HS-27A (cell line): ENCODE data around the gene HM13.
"Not testable (repeated sequence)": the region's sequence is repeated elsewhere in the genome, so short reads cannot be mapped to it uniquely, and the experiment has no call there.

Source experiments
- DNase-seq: peaks from one replicate; pipeline ENCODE4 v3.0.0-alpha.2; 2012; ENCODE audit warnings: low read depth, missing footprints

The HM13 gene

DNA sequence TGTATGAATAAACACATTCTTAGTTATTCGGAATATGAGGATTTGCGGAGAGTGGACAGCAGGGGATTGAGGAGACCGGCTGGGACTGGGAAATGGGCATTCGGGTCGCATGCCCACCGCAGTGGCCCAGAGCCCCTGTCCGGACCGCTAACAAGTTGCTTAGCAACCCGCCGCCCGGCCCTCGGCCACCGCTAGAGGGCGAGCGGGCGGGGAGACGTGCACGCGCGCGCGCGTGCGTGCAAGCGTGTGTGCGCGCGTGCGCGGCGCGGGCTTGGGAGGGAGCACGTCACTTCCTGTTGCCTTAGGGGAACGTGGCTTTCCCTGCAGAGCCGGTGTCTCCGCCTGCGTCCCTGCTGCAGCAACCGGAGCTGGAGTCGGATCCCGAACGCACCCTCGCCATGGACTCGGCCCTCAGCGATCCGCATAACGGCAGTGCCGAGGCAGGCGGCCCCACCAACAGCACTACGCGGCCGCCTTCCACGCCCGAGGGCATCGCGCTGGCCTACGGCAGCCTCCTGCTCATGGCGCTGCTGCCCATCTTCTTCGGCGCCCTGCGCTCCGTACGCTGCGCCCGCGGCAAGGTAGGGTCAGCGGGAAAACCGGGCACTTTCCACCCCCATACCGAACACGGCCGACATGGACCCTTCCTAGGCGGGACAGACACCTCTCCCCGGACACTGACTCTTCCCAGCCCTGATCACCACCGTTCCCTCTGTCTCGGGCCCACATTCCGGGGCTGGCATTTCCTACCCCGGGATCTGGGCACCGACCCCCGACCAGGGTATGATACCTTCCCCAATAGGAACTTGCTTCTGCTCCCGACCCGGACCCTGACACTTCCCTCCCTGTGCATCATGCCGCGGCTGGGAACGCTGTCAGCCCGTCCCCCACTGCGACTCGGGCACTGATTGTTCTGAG is at the start of gene HM13:
HM13 (plus strand) TSS at position 289 of the 918 bp plus-strand sequence; CDS start at position 399, 110 bp downstream.
- DNase-seq, result peak; percentile 80

GRCh38 chr20:31470946-31471345 is 43.3 kb upstream of the HM13 start:
- DNase-seq, result not testable (repeated sequence)

GRCh38 chr20:31472395-31473330 is 41.6 kb upstream of the HM13 start:
- no peak for DNase-seq

GRCh38 chr20:31473331-31474096 is 40.7 kb upstream of the HM13 start:
- DNase-seq, result no peak

GRCh38 chr20:31474097-31474436 is 40.2 kb upstream of the HM13 start:
- no peak for DNase-seq

DNA sequence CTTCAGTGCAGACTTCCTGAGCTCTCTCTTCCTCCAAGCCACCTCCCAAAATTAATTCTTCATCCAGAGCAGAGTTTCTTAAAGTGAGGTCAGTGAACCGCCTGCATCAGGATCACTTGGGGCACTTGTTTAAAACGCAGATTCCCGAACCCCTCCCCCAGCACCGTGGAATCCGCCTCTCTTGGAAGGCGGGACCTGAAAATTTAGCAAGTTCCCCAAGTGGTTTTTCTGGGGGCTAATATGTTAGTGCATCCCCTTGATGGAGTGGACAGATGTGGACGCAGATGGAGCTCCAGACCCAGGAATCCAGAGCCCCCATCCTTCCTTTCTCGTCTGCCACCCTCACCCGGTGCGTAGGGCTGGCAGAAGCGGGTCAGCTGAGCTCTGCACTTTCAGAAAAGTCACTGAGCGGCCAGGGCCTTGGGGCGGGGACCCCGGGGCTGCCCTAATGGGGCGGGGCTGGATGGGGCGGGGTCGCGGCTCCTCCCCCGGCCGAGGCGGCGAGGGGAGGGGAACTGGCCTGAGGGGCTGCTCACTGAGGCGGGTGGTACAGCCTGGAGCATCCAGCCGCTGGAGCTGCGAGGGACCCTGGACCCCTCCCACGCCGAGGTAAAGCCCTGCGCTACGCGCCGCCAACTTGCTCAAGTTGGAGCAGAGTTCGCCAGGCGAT is 39.3 kb upstream of the HM13 start, which contains the start of the genes DEFB124 and REM1:
DEFB124 (minus strand) TSS at position 370 of the 670 bp plus-strand sequence. CDS start 2,114 bp downstream, outside the sequence.
REM1 (plus strand) TSS at position 531 of the 670 bp plus-strand sequence. CDS start 1,158 bp downstream, outside the sequence.
- no peak for DNase-seq

DNA sequence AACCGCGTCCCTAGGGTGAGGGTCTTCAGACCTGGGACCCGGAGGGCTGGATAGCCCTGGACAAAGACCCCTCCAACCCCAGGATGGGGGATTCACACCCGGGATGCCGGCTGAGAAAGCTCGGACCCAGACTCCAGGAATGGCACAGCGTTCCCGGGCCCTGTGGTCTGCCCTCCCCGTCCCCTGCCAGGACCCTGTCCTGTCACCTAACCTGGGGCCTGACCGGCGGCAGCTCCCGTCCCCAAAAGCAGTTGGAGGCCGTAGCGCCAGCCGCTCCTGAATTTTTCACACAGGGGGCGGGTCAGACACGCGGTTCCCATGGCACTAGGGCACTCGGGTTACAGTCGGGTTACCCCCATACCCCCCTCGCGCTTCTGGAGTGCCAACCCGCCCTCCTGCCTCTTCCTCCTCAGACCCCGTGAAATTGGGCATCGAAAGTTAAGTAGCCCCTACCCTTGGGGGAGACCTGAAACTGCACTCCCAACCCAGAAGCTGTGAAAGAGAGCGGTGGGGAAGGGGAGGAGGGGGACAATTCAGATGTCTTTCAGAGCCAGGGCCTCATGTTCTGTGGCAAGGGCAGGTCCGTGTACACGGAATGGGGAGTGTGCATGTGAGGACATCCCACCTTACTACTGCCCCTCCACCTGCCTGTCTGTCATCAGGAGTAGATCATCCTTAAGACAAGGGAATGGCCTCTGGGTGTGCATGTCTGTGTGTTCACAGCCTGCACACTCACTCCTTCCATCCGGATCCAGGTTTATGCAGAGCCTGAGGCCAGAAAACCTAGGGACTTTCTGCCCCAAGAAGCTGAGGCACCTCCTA is 38.6 kb upstream of the HM13 start:
- no peak for DNase-seq

- no peak for DNase-seq
Observed at GRCh38 chr20:31476294-31476585, 38.0 kb upstream of the HM13 start.

DNA sequence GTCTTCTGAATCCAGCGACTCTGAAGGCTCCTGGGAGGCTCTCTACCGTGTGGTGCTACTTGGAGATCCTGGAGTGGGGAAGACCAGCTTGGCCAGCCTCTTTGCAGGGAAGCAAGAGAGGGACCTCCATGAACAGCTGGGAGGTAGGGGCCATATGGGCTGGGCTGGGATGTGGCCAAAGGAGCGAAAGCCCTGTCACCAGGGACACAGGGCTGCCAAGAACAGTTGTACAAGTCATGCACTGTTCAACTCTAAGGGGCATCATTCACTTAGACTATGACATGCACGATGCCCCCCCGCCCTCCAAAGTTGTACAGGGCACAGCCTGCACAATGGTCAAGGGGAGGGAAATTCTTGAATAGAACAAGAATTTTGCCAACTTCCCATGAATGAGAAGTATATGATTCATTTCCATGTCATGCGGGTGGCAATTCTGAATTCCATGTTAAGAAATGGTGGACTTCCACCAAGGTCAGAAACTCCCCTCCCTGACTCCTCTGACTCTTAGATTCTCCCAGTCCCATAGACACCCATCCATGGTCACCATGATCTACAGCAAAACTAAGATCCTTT is 37.5 kb upstream of the HM13 start:
- no peak for DNase-seq

DNA sequence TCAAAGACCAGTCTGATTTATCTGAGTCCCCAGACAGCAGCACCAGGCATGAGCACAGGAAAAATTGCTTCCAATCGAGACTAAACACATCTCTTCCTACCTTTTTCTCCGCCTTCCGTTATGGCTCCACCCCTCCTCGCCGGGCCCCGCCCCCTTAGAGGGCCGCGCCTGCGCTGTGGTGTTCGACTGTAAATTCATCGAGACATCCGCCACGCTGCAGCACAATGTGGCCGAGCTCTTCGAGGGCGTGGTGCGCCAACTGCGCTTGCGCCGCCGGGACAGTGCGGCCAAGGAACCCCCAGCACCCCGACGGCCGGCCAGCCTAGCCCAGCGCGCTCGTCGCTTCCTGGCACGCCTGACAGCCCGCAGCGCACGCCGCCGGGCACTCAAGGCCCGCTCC is 30.2 kb upstream of the HM13 start:
- DNase-seq, result no peak

DNA sequence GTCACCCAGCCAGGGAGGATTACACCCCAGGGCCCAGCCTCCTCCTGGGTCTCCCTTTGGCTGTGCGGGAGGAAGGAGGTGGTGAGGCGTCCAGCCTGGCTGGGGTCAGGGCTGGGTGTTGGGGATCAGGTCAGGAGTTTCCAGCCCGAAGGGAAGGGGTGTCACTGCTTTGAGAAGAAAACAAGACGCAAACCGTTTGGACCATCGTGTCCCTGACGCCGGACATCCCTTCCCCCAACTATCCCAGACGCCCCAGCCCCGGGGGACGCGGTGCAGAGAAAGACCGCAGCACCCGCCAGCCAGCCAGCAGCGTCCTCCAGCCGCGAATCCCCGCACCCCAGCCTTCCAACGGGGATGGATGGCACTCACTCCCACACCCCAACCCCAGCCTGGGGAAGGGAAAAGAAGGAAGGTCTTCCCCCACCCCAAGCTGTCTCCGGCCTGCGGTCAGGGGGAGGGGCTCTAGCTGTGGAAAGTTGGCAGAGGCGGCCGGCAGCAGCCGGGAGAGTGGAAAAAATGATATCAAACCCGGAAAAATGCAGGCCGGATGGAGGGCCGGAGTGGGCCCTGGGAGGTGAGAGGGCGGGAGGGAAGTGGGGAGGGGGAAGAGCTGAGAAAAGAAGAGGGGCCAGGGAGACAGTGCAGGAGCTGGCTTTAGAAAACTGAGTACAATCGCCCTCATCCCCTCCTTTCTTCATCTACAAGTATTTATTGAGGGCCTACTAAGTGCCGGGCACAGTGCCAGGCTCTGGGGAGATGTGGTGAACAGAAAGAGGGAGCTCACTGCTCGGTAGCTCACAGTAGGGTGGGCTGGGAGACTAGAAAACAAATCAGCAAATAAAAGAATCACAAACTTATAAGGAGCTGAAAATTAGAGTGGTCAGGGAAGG is 28.5 kb upstream of the HM13 start:
- DNase-seq, result no peak

DNA sequence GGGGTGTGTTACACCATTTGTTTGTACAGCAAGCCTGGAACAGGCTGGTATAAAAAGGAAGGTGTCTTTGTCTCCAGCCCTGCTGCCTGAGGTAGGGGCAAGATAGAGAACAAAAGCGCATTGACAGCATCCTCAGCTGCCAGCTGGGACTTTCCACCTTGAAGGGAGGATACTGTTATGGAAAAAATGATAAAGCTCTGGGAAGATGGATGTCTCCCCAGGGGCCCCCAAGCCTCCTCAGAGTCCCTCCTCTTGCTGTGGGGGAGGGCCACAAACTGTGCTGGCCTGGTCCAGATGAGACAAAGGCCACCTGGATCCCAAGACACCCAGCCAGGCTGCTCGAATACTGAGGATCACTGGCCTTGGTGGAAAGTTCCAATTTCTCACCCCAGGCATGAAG is 26.1 kb upstream of the HM13 start:
- no peak for DNase-seq

DNA sequence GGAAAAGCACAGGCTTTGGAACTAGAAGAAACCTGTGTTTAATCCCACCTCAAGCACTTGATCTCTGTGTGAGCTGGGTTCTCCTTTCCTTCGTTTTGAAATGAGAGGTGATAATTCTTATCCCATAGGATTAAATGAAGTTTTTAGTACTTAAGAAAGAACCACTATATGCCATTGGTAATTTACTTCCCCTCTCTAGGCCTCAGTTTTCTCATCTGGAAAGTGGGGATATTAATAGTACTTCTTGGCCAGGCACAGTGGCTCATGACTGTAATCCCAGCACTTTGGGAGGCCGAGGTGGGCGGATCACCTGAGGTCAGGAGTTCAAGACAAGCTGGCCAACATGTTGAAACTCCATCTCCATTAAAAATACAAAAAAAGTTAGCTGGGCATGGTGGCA is 25.1 kb upstream of the HM13 start:
- DNase-seq, result no peak

- no peak for DNase-seq
Observed at GRCh38 chr20:31490752-31491151, 23.5 kb upstream of the HM13 start.

DNA sequence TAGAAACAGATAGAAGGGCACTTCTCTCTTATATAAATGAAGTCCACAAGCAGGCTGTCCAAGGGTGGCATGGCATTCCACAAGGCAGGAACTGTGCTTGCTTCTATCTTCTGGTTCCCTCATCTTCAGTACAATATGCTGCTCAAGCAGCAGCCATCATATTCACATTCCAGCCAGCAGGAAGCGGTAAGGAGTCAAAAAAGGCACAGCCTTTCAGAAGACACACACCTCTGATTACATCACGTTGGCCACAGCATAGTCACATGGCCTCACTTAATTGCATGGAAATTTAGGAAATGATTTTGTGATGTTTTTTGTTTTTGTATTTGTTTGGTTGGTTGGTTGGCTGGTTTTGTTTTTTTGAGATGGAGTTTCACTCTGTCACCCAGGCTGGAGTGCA is 20.1 kb upstream of the HM13 start:
- DNase-seq, result no peak

DNA sequence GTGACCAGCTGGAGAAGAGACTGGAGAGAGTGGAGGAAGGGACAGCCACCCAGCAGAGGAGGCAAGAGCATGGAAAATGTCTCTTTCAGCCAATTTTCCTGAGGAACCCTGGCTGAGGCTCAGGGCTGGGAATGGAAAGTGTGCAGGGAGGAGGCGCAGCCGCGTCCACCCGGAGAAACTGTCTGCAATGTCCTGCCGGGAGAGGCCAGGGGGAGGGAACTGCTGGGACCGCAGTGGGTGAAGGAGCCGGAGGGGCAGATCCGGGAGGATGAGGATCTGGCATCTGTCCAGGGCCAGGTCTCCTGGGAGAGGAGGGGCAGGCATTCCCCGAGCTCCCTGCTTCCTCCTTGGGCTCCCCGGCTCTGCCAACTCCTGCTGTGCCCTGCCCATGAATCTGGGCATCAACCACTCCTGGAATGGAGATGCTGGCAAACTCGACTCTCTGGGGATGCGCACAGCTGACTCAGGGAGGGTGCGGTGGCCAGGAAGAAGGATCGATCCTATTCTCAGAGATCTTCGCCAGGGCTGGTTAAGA is 17.4 kb upstream of the HM13 start:
- no peak for DNase-seq

DNA sequence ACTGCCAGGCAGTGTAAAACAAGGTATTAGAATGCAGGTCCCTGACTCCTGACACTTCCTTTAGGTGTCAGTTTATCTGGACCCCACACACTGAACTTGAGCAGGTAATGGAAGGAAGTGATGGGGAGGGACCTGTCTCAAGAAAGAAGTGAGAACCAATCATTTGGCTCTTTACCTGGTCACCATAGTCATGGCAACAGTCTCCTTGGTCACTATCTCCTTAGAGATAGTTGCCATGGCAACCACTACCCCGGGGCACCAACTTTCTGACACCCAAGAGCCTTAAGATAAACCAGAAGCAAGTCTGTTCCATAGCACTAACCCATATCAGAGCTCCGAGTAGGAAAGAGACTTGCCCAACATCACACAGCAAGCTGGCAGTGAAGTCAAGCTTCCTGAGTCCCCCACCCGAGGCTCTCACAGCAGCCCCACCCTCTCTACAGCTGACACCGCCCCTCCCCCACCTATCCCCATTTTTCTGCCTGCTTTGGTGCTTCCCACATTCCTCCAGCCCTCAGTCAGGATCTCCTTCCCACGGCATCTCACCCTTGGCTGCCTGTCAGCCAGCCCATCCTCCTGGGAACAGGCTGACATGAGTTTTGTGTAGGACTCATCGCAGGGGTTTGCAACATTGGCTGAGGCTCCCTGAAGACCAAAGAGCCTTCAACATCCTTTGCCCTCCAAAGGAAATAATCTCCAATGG is 16.3 kb upstream of the HM13 start:
- DNase-seq, result no peak

GRCh38 chr20:31500527-31500926 is 13.7 kb upstream of the HM13 start:
- no peak for DNase-seq
